Activated CD4-positive, alpha-beta T cell treated with anti-CD3 and anti-CD28 coated beads, Interleukin-2, amount 50 U/mL, for 48 hours (primary cell): ENCODE data around the gene FAR2.
"Not testable (repeated sequence)": the region's sequence is repeated elsewhere in the genome, so short reads cannot be mapped to it uniquely, and the experiment has no call there.

Experiments
- DNase-seq, 2 experiments: peaks; one replicate each; pipeline ENCODE4 v3.0.0-alpha.2; 2020

Gene FAR2

GRCh38 chr12:29286081-29286790, 137.2 kb downstream of the FAR2 start:
- DNase-seq, result no peak

GRCh38 chr12:29287622-29288021, 138.5 kb downstream of the FAR2 start:
- DNase-seq, result no peak

GRCh38 chr12:29288031-29288430, 139.0 kb downstream of the FAR2 start:
- DNase-seq, result no peak

DNA sequence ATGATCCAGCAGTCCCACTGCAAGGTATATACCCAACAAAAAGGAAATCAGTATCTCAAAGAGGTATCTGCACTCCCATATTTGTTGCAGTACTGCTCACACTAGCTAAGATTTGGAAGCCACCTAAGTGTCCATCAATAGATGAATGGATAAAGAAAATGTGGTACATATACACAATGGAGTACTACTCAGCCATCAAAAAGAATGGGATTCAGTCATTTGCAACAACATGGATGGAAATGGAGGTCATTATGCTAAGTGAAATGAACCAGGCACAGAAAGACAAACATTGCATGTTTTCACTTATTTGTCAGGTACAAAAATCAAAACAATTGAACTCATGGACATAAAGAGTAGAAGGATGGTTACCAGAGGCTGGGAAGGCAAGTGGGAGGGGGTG, 141.4 kb downstream of the FAR2 start:
- not testable (repeated sequence) for DNase-seq

- no peak for DNase-seq
Observed at GRCh38 chr12:29291226-29291625, 142.1 kb downstream of the FAR2 start.

DNA sequence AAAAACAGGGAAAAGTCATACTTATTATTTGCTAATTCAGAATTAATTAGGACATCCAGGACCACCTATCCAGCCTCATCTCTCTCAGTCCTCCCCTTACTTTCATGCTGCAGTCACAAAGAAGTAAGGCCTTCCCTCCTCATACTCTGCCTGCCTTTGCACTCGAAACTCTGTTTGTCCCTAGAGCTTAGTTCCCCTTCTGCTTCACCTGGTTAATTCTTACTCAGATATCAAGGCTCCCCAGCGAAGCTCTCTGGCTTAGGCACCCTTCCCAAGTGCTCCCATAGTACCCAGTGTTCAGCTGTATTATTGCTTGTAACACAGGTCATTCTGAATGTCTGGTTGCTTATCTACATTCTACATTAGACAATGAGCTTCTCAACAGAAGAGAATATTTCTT, 150.6 kb downstream of the FAR2 start:
- no peak for DNase-seq

GRCh38 chr12:29301114-29301513, 152.0 kb downstream of the FAR2 start:
- DNase-seq, result no peak

- no peak for DNase-seq
Observed at GRCh38 chr12:29304388-29304787, 155.3 kb downstream of the FAR2 start.

DNA sequence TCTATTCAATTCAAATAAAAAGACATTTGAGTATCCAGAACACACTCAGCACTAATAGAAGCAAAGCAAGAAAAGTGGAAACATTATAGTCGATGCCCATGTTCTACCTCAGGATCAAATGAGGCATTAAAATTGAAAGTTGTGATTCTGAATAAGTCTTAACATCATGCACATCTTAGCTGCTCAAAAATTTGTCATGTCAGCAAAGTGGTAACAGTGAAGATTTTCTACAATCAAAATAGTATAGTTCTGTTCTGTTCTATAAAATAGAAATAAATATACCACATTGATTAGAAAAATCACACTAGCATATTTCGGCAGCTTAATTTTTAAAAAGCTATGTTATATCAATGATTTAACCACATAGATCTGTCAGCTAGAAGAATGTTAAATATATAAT, 157.2 kb downstream of the FAR2 start:
- no peak for DNase-seq

DNA sequence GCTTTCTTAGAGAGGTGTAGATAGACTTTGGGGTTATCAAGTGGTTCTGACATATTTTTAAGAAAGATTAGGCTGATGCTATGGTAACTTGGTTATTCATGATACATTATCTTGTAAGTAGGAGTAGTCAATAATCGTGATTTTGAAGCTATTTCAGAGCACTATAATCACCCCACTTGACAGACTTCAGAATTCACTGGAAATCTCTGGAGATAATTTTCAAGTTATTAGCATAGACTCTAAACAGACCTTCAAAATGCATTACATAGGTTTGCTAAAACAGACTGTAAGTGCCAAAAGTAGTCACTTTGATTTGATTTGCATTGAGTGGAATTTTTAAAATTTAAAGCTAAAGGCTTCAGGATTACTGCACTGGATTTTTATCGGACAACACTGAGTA, 157.6 kb downstream of the FAR2 start:
- DNase-seq, result no peak

- no peak for DNase-seq
Observed at GRCh38 chr12:29309320-29309902, 160.3 kb downstream of the FAR2 start.

DNA sequence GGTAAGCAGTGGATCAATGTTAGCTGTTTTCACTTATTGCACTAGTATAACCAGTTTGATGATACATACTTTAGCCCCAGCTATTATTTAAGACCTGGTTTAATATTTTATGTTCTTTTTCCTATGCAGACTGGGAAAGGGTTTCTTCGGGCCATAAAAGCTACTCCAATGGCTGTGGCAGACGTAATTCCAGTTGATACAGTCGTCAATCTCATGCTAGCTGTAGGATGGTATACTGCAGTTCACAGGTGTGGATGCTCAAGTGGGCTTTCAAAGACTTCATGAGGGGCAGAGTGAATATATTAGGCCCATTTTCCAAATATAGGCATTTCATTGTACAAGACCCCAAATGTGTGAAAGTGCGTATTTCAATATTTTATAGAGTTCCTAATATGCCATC, 161.8 kb downstream of the FAR2 start:
- no peak for DNase-seq

GRCh38 chr12:29314416-29314815, 165.3 kb downstream of the FAR2 start:
- no peak for DNase-seq

DNA sequence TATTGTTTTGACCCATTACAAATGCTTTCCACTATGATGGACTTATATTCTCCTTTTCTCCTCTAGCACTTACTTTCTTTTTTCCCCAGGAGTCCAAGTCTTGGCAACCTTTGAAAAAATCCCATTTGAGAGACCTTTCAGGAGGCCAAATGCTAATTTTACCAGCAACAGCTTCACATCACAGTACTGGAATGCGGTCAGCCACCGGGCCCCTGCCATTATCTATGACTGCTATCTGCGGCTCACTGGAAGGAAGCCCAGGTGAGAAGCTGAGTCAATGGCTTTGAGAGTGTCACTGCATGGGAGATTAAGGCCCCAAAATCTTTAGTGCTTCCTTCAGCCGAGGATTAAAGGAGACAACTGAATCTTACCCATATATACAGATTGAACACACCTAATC, 167.7 kb downstream of the FAR2 start:
- DNase-seq, result no peak

- peak; percentile 20 to 22 for DNase-seq
Observed at GRCh38 chr12:29317556-29318363, 168.7 kb downstream of the FAR2 start.

GRCh38 chr12:29320295-29321085, 171.4 kb downstream of the FAR2 start:
- DNase-seq, result no peak

- no peak for DNase-seq
Observed at GRCh38 chr12:29322157-29322556, 173.1 kb downstream of the FAR2 start.

DNA sequence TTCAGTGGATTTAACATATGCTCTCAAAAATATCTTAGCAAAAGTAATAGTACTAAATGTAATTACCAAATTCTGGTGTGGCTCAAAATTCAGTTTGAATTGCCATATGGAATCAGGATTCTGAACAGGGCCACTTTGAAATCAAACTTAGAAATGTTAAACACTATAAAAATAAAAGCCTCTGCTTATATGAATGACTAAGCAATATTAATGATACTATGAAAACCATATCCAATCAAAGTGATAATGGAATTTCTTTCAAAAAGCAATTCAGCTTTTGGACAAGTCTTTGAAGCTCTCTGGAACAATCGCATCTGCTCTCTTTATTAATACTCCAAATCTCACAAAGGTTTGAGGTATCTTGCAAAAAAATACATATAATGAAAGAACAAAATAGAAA, 180.3 kb downstream of the FAR2 start:
- no peak for DNase-seq

- DNase-seq, result no peak
Observed at GRCh38 chr12:29333178-29333577, 184.1 kb downstream of the FAR2 start.

DNA sequence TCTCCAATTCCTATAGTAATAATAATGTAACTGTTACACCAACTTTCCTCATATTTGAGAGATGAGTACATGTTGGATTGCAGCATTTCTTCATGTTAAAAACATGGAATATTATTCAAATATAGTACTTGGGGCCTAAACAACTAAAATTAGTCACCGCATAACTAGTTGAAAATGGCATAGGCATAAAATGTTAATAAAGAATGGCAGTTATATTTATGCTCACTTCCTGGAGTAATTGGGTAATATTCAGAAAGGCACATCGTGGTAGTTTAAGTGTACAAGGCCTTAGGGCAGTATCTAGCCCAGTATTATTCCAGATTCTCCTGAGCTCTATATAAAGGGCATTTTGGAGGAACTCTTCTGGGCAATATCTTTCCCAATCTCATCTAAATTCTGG, 185.9 kb downstream of the FAR2 start:
- DNase-seq, result no peak

DNA sequence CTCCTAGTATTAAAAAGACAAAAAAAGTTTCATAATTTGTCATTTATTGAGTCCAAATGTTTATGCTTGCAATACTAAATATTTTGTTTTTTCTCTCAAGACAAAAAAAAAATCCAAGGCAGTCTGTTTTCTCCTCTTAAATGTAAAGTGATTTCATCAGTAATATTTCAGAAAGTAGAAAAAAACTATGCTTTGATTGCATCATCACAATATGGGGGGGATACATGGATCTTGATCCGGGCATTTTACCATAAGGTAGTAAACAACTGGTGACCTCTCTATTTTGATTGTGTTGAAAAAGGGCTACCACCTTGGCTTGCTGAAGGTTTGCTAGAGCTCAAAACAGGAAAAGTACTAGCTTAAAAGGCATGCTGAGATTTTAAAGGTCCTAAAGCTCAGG, 188.2 kb downstream of the FAR2 start:
- DNase-seq, result no peak

- no peak for DNase-seq
Observed at GRCh38 chr12:29343022-29343799, 194.1 kb downstream of the FAR2 start.
